Measurements from ENCODE around the gene ATF6. TPM values are rescaled to one million over a fixed set of nuclear protein-coding genes. Genes with fewer than 3 reads are reported as not detected.
"Not testable (repeated sequence)": the region's sequence is repeated elsewhere in the genome, so short reads cannot be mapped to it uniquely, and the experiment has no call there.

ATF6 gene
- total RNA-seq, 1 donor = 28.6 TPM

DNA sequence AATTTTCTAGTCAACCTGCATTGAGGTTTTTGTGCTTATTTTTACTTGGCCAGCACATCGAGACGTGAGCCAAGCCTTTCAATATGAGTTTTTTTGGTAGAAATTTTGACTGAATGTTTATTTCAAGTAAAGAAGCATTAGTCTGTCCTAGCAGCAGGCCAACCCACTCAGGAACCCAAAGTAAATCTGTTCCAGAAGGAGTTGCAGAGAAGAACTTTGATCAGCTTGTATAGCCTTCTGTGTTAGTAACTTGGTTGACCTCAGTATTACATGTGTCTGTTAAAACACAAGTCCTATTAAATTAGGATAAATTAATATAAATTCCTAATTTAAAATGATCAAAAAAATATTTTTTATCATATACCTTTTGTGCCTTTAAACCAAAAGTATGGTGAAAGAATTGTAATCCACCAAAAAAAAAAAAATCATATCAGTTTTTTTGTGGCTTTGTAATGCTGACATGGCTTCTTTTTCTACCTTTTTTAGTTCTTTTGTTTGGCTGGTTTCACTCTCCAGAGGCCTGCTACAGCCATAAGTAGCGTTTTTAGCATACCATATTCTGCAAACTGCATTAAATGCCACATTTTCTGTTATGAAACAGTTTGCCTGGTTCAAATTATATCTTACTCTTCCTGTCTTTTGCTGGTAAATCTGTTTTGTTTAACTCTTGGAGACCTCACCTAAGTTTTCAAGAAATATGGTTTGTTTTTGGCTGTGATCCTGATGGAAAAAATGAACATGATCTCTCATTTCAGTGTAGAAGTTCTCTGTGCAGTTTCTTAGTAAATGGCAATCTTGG is 39.5 kb downstream of the ATF6 start:
- H2AFZ ChIP-seq (ENCODE audit: low read length) = no peak overlapping the region
- H3K9me3 ChIP-seq (ENCODE audit: low read depth, low read length) = no peaks in the 10 kb centered on the region
- H3K4me2 ChIP-seq (ENCODE audit: insufficient read depth, low read length) = no peak overlapping the region

GRCh38 chr1:161809202-161809601 is 43.1 kb downstream of the ATF6 start:
- not testable (repeated sequence) for H3K79me2 ChIP-seq (ENCODE audit: insufficient read depth, low read length); H3K4me1 ChIP-seq (ENCODE audit: insufficient read depth, low read length); H3K4me2 ChIP-seq (ENCODE audit: insufficient read depth, low read length); H3K27me3 ChIP-seq (ENCODE audit: insufficient read depth, low read length); H2AFZ ChIP-seq (ENCODE audit: low read length); H3K4me3 ChIP-seq (ENCODE audit: insufficient read depth, low read length); H3K9me3 ChIP-seq (ENCODE audit: low read depth, low read length); H3K27ac ChIP-seq (ENCODE audit: low read depth, low read length); DNase-seq (ENCODE audit: insufficient read length, low spot score, missing footprints); H3K36me3 ChIP-seq (ENCODE audit: insufficient read depth, low read length); H4K20me1 ChIP-seq (ENCODE audit: insufficient read depth, low read length)

More for the DNA sequence above, 39.5 kb downstream of the ATF6 start:
- Histone ChIP-seq H3K27me3 (ENCODE audit: insufficient read depth, low read length) (no peaks in the 10 kb centered on the region), H4K20me1 (ENCODE audit: insufficient read depth, low read length) (no peaks in the 10 kb centered on the region), H3K36me3 (ENCODE audit: insufficient read depth, low read length) (peaks cover 8% of the 10 kb centered on the region), H3K4me3 (ENCODE audit: insufficient read depth, low read length) (no peak overlapping the region), H3K27ac (ENCODE audit: low read depth, low read length) (no peak overlapping the region), H3K4me1 (ENCODE audit: insufficient read depth, low read length) (peaks cover 4% of the 10 kb centered on the region), H3K79me2 (ENCODE audit: insufficient read depth, low read length) (no peaks in the 10 kb centered on the region)
- TF ChIP-seq CTCF (IDR thresholded peaks at IDR 0.05; ENCODE audit: extremely low read depth, low read depth, low read length) = no peak
- no peak for DNase-seq (ENCODE audit: insufficient read length, low spot score, missing footprints)

- not testable (repeated sequence) for H2AFZ ChIP-seq (ENCODE audit: low read length); H4K20me1 ChIP-seq (ENCODE audit: insufficient read depth, low read length); H3K4me2 ChIP-seq (ENCODE audit: insufficient read depth, low read length); H3K79me2 ChIP-seq (ENCODE audit: insufficient read depth, low read length); H3K36me3 ChIP-seq (ENCODE audit: insufficient read depth, low read length); DNase-seq (ENCODE audit: insufficient read length, low spot score, missing footprints); H3K27ac ChIP-seq (ENCODE audit: low read depth, low read length); H3K27me3 ChIP-seq (ENCODE audit: insufficient read depth, low read length); H3K4me1 ChIP-seq (ENCODE audit: insufficient read depth, low read length); H3K4me3 ChIP-seq (ENCODE audit: insufficient read depth, low read length); H3K9me3 ChIP-seq (ENCODE audit: low read depth, low read length)
Measured at GRCh38 chr1:161809656-161810055, 43.5 kb downstream of the ATF6 start.

DNA sequence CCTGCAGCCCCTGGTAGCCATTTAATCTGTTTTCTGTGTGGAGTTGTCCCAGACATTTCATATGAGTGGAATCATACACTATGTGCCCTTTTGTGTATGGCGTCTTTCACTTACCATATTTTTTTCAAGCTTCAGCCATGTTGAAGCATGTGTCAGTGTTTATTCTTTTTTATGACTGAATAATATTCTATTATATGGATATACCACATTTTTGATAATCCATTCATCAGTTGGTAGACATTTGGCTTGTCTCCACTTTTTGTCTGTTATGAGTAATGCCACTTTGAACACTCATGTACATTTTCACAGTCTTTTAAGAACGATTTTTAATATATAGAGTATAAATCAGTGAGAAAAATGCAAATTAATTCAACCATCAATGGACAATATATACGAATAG is 44.7 kb downstream of the ATF6 start:
- no peak overlapping the region for H3K27ac ChIP-seq (ENCODE audit: low read depth, low read length)
- no peak overlapping the region for H3K4me2 ChIP-seq (ENCODE audit: insufficient read depth, low read length)
- DNase-seq (ENCODE audit: insufficient read length, low spot score, missing footprints) = no peak
- no peak overlapping the region for H3K4me3 ChIP-seq (ENCODE audit: insufficient read depth, low read length)
- peaks cover 4% of the 10 kb centered on the region for H3K4me1 ChIP-seq (ENCODE audit: insufficient read depth, low read length)
- no peaks in the 10 kb centered on the region for H3K27me3 ChIP-seq (ENCODE audit: insufficient read depth, low read length)
- no peaks in the 10 kb centered on the region for H4K20me1 ChIP-seq (ENCODE audit: insufficient read depth, low read length)
- H3K9me3 ChIP-seq (ENCODE audit: low read depth, low read length) = no peaks in the 10 kb centered on the region
- no peaks in the 10 kb centered on the region for H3K79me2 ChIP-seq (ENCODE audit: insufficient read depth, low read length)
- H2AFZ ChIP-seq (ENCODE audit: low read length) = no peak overlapping the region
- peaks cover 4% of the 10 kb centered on the region for H3K36me3 ChIP-seq (ENCODE audit: insufficient read depth, low read length)
- no peak for TF ChIP-seq CTCF (IDR thresholded peaks at IDR 0.05; ENCODE audit: extremely low read depth, low read depth, low read length)

GRCh38 chr1:161816201-161816600 is 50.1 kb downstream of the ATF6 start:
- H3K79me2 ChIP-seq (ENCODE audit: insufficient read depth, low read length) = no peaks in the 10 kb centered on the region
- no peaks in the 10 kb centered on the region for H3K27me3 ChIP-seq (ENCODE audit: insufficient read depth, low read length)
- H3K36me3 ChIP-seq (ENCODE audit: insufficient read depth, low read length) = peaks cover 4% of the 10 kb centered on the region
- no peak overlapping the region for H2AFZ ChIP-seq (ENCODE audit: low read length)
- no peak overlapping the region for H3K4me3 ChIP-seq (ENCODE audit: insufficient read depth, low read length)
- TF ChIP-seq CTCF (IDR thresholded peaks at IDR 0.05; ENCODE audit: extremely low read depth, low read depth, low read length) = no peak
- H3K9me3 ChIP-seq (ENCODE audit: low read depth, low read length) = no peaks in the 10 kb centered on the region
- H3K4me2 ChIP-seq (ENCODE audit: insufficient read depth, low read length) = no peak overlapping the region
- H3K27ac ChIP-seq (ENCODE audit: low read depth, low read length) = peak overlapping the region; percentile 2
- no peaks in the 10 kb centered on the region for H3K4me1 ChIP-seq (ENCODE audit: insufficient read depth, low read length)
- peak; percentile 27 for DNase-seq (ENCODE audit: insufficient read length, low spot score, missing footprints)
- H4K20me1 ChIP-seq (ENCODE audit: insufficient read depth, low read length) = no peaks in the 10 kb centered on the region
